HG02870 (cell line): ENCODE results near the gene SSR1.

ENCODE experiments used
- ATAC-seq: cut with Tn5 transposase; IDR thresholded peaks from one replicate; pipeline ENCODE4 v1.9.1; 2021; ENCODE audit warnings: mild to moderate bottlenecking, moderate library complexity; ENCODE audit not compliant: unreplicated experiment

The SSR1 gene

DNA sequence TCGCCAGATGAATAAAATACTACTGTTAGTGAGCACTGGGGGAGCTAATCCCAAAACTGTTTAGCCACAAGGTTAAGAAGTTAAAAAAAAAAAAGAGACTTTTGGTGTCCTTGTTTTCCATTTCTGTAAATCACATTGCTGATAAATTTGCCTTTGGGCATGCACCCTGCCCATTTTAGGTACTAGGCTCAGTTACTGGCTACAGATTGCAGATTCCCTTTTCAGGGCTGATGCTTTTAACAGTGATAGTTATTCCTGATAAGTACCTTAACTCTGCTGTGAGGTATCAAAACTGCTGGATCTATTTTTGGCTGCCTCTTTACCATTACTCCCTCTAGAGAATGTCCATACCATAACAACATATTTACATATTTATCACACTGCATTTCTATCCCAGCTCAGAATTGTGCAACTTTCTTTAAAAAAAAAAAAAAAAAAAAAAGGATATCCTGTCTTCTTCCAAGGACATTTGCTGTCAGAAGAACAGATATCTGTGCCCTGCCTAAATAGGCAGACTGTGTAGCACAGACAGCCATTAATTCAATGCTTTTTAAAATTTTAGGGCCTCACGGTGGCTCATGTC, 94.5 kb downstream of the SSR1 start:
- ATAC-seq: no peak
